Endothelial cell of umbilical vein (primary cell): ENCODE data around the gene NLRP13. TPM values are rescaled to one million over a fixed set of nuclear protein-coding genes. Genes with fewer than 3 reads are reported as not detected.

Experiments used
- BruUV-seq: library from RNA; stranded (reverse); fragments of 400-500 nt; replicated peaks from 2 replicates; lab custom pipeline; 2021; lab: Mats Ljungman, UMichigan
- CTCF ChIA-PET: fragments of 300-600, 350-600 bp; sonication (Branson Sonifier 250); formaldehyde crosslinking; loops from one replicate; lab custom pipeline; 2021; ENCODE audit warnings: antibody characterized with exemption, inconsistent platforms; lab: Charles Lee
- POLR2A ChIA-PET: fragments of 300-600, 350-600 bp; sonication (Branson Sonifier 250); formaldehyde crosslinking; loops from one replicate; lab custom pipeline; 2021; ENCODE audit warnings: antibody characterized with exemption, inconsistent platforms; lab: Charles Lee
- DNase-seq: peaks from one replicate; pipeline ENCODE4 v3.0.0-alpha.2; 2011; ENCODE audit warnings: low read depth, low spot score
- FAIRE-seq: peaks from 2 replicates; lab custom pipeline; 2011; peaks lifted over from hg19 to GRCh38; lab: Jason Lieb, UNC
- H2AFZ ChIP-seq: 2 replicates; pipeline ENCODE4 v1.6.0; 2012; ENCODE audit warnings: low read depth, low read length, control low read depth, inconsistent platforms
- H3K27ac ChIP-seq: 2 replicates; pipeline ENCODE4 v1.5.1; 2011; ENCODE audit warnings: low read depth, mild to moderate bottlenecking, control low read depth, low read length, moderate library complexity; ENCODE audit not compliant: insufficient read depth
- H3K27me3 ChIP-seq, 2 experiments: 2 replicates each; pipeline versions ENCODE4 v1.6.0 to v1.6.1; 2011; ENCODE audit warnings: low read length in 2 of 2, mixed read lengths in 1 of 2; ENCODE audit not compliant: control insufficient read depth in 2 of 2, insufficient read depth in 2 of 2
- H3K36me3 ChIP-seq, 2 experiments: 2 replicates in 1 of 2; 3 replicates in 1 of 2; pipeline ENCODE4 v1.5.1; 2011; ENCODE audit warnings: low read length in 2 of 2, mild to moderate bottlenecking in 1 of 2, moderate library complexity in 1 of 2; ENCODE audit not compliant: control insufficient read depth in 2 of 2, insufficient read depth in 2 of 2; ENCODE audit errors: extremely low read depth in 1 of 2
- H3K4me1 ChIP-seq: 3 replicates; pipeline ENCODE4 v1.5.1; 2011; ENCODE audit warnings: mild to moderate bottlenecking, low read length; ENCODE audit not compliant: control insufficient read depth, insufficient read depth; ENCODE audit errors: extremely low read depth
- H3K4me2 ChIP-seq: 2 replicates; pipeline ENCODE4 v1.6.1; 2011; ENCODE audit warnings: low read length, control low read depth, mixed read lengths; ENCODE audit not compliant: insufficient read depth
- H3K4me3 ChIP-seq, 3 experiments: fragments of 200-600 bp in 1 of 3; sonication (generic), shearing (Covaris generic) in 1 of 3; replicated peaks in 1 of 3; 2 replicates each; pipeline ENCODE4 v1.5.1; 2011 to 2016; ENCODE audit warnings: control low read depth in 3 of 3, low read length in 3 of 3, mild to moderate bottlenecking in 2 of 3, inconsistent platforms in 1 of 3, low read depth in 1 of 3, moderate library complexity in 1 of 3; ENCODE audit not compliant: insufficient read depth in 1 of 3
- H3K79me2 ChIP-seq: 2 replicates; pipeline ENCODE4 v1.6.0; 2012; ENCODE audit warnings: low read length, inconsistent platforms; ENCODE audit not compliant: control insufficient read depth, insufficient read depth
- H3K9ac ChIP-seq: replicated peaks from 2 replicates; pipeline ENCODE3; 2011; ENCODE audit warnings: low read length, control low read depth; ENCODE audit not compliant: insufficient read depth; ENCODE audit errors: extremely low read depth
- H3K9me1 ChIP-seq: replicated peaks from 3 replicates; pipeline ENCODE4 v1.6.0; 2011; ENCODE audit warnings: mild to moderate bottlenecking, low read length; ENCODE audit not compliant: control insufficient read depth, insufficient read depth; ENCODE audit errors: extremely low read depth
- H3K9me3 ChIP-seq: replicated peaks from 2 replicates; pipeline ENCODE4 v1.5.1; 2012; ENCODE audit warnings: low read length, inconsistent platforms; ENCODE audit not compliant: control insufficient read depth, insufficient read depth
- H4K20me1 ChIP-seq: replicated peaks from 2 replicates; pipeline ENCODE3; 2011; ENCODE audit warnings: mild to moderate bottlenecking, low read length; ENCODE audit not compliant: control insufficient read depth, insufficient read depth; ENCODE audit errors: extremely low read depth
- CTCF ChIP-seq, 2 donors: IDR thresholded peaks; 1 replicate in 1 of 2; 2 replicates in 1 of 2; pipeline ENCODE4 v1.5.1; 2011; ENCODE audit warnings: low read length in 2 of 2, mild to moderate bottlenecking in 2 of 2, moderate library complexity in 2 of 2, control low read depth in 1 of 2, inconsistent platforms in 1 of 2, low read depth in 1 of 2; ENCODE audit not compliant: insufficient read depth in 1 of 2; ENCODE audit errors: extremely low read depth in 1 of 2
- EZH2 ChIP-seq: IDR thresholded peaks from 2 replicates; pipeline ENCODE4 v1.6.1; 2012; ENCODE audit warnings: borderline replicate concordance, low read depth, mild to moderate bottlenecking, moderate library complexity, low read length, inconsistent platforms; ENCODE audit not compliant: severe bottlenecking
- FOS ChIP-seq: IDR thresholded peaks from 2 replicates; pipeline ENCODE4 v1.6.1; 2011; ENCODE audit warnings: mild to moderate bottlenecking, low read length, moderate library complexity, borderline replicate concordance; ENCODE audit not compliant: insufficient read depth
- GATA2 ChIP-seq: IDR thresholded peaks from 2 replicates; pipeline ENCODE4 v1.7.0; 2011; ENCODE audit warnings: low read depth, mild to moderate bottlenecking, moderate library complexity, mixed read lengths, low read length; ENCODE audit not compliant: insufficient read length, insufficient read depth
- JUN ChIP-seq: IDR thresholded peaks from 2 replicates; pipeline ENCODE4 v1.6.1; 2011; ENCODE audit warnings: borderline replicate concordance, low read depth; ENCODE audit not compliant: insufficient read length, insufficient read depth
- MAX ChIP-seq: IDR thresholded peaks from 2 replicates; pipeline ENCODE4 v1.6.1; 2011; ENCODE audit not compliant: insufficient read depth, insufficient read length
- MYC ChIP-seq: IDR thresholded peaks from one replicate; pipeline ENCODE4 v1.6.1; 2011; ENCODE audit warnings: mild to moderate bottlenecking, low read depth, low read length
- POLR2A ChIP-seq: IDR thresholded peaks from 2 replicates; pipeline ENCODE4 v1.6.1; 2012; ENCODE audit warnings: low read depth, mild to moderate bottlenecking, control low read depth, low read length
- POLR2AphosphoS5 ChIP-seq: IDR thresholded peaks from 2 replicates; pipeline ENCODE4 v1.6.1; 2012; ENCODE audit warnings: low read depth, mild to moderate bottlenecking, control low read depth, low read length, moderate library complexity; ENCODE audit not compliant: insufficient read depth
- dilution Hi-C: fragments of 300-500 bp; cut with MboI; formaldehyde crosslinking; loops from one replicate; pipeline ENCODE4 v1.15.0; 2019; ENCODE audit warnings: low sequenced_read_pairs; ENCODE audit not compliant: extremely low pct_ligation_motif_present
- intact Hi-C: fragments of 100-400 bp; cut with micrococcal nuclease; formaldehyde crosslinking; loops from one replicate; pipeline ENCODE4 v1.10.0; 2022
- polyA plus RNA-seq, 4 experiments: library from polyadenylated mRNA; depleted of rRNA in 3 of 4; stranded (reverse) in 3 of 4; unstranded in 1 of 4; fragments of >200 nt; gene quantifications; 2 replicates each; pipeline versions ENCODE4 v1.2.1 to v1.2.3, GENCODE V29; 2011 to 2012; ENCODE audit warnings: missing spikeins in 1 of 4
- total RNA-seq: library from RNA; stranded (reverse); gene quantifications from 2 replicates; pipeline ENCODE4 v1.2.3, GENCODE V29; 2021

NLRP13 gene
- total and polyA plus RNA-seq, 2 donors (not counting 3 experiments of a cell fraction or from before 2014, with no cell fraction given): not detected

GRCh38 chr19:55907746-55908145 is 24.4 kb downstream of the NLRP13 start:
- dilution Hi-C loops: no loop called here
- Histone ChIP-seq H3K4me3 (no peak overlapping the region), H3K9ac (no peak overlapping the region), H3K4me2 (no peak overlapping the region), H4K20me1 (no peaks in the 10 kb centered on the region), H3K36me3 (no peaks in the 10 kb centered on the region), H3K9me1 (no peaks in the 10 kb centered on the region), H3K4me1 (no peaks in the 10 kb centered on the region), H3K79me2 (no peaks in the 10 kb centered on the region), H3K27ac (no peak overlapping the region), H3K27me3 (no peaks in the 10 kb centered on the region), H2AFZ (no peak overlapping the region), H3K9me3 (peaks cover 6% of the 10 kb centered on the region)
- CTCF ChIA-PET: no interaction called here
- no TSS peak for BruUV-seq
- no peak for FAIRE-seq
- intact Hi-C loops: no loop called here
- no peak for DNase-seq
- TF ChIP-seq MAX (no peak), POLR2A (no peak), JUN (no peak), CTCF (IDR thresholded peaks at IDR 0.05; ENCODE audit: extremely low read depth in 1 of 2, insufficient read depth in 1 of 2, low read depth in 1 of 2, low read length in 2 of 2) (no peak), EZH2 (no peak), MYC (no peak), GATA2 (no peak), POLR2AphosphoS5 (no peak), FOS (no peak)
- POLR2A ChIA-PET: no interaction called here
